SH-SY5Y (cell line): ENCODE measurements around the gene WHRN.

Experiments used
- GATA2 ChIP-seq: IDR thresholded peaks from 2 replicates; pipeline ENCODE4 v1.6.1; 2011; ENCODE audit warnings: mild to moderate bottlenecking, low read depth, low read length
- GATA3 ChIP-seq: IDR thresholded peaks from 2 replicates; pipeline ENCODE4 v1.6.1; 2011; ENCODE audit warnings: low read depth, mild to moderate bottlenecking, low read length, moderate library complexity

- TF ChIP-seq GATA3 = no peak
- TF ChIP-seq GATA2 = no peak
Measured at GRCh38 chr9:114516913-114517312, 11.6 kb upstream of the WHRN start.
